Measurements from ENCODE around the gene CBY2. TPM values are rescaled to one million over a fixed set of nuclear protein-coding genes. Genes with fewer than 3 reads are reported as not detected.

The CBY2 gene
- total and polyA plus RNA-seq, 12 donors, result not detected

DNA sequence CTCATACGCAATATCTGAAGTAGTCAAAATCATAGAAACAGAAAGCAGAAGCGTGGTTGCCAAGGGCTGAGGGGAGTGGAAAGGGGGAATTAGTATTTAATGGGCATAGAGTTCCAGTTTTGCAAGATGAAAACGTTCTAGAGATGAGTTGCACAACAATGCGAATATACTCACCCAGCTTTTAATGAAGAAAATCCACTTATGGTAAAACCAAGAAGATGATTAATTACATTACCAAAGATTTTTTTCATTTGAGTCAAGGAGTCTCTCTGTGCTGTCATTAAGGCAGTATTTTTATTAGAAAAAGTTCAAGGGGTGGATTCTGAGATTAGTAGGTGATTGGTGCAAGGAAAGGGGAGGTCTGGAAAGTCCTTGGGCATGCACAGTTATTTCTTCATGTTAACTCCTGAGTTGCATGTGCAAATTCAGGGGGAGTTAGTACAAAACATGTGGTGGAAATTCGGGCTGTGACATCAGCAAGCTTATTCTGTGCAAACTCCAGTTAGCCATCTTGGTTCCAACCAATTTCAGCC, 6.9 kb upstream of the CBY2 start:
- peaks cover 0 to 4% (median 0%) of the 10 kb centered on the region in 7 donors for H3K27me3 ChIP-seq
- DNase-seq, result no peak

DNA sequence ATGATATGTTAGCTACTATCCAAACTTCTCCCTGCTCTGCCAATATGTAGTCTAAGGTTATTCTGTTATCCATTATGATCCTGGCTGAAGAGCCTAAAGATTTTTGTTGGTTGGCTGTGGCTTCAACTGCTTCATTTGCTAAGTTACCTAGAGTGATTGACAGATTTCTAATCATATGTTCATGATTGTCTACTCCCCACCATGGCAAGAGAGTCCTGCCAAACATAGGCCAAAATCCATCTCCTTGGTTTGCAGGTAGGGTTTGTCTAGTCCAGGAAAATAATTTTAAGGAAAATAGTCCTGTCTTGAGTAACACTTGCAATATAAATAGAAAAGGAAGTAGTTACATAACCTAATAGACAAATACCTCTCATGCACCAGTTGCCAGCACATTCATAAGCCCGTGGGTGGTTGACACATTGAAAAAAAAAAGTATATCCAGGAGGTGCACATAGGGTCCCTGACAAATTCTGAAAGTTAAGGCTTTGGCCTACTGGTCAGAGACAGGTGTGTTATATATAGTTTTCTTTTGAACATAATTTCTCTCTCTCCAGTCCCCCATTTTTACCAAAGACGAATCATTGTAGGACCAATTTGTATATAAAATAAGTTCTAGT, 5.4 kb upstream of the CBY2 start:
- TF ChIP-seq, protein P1, sequence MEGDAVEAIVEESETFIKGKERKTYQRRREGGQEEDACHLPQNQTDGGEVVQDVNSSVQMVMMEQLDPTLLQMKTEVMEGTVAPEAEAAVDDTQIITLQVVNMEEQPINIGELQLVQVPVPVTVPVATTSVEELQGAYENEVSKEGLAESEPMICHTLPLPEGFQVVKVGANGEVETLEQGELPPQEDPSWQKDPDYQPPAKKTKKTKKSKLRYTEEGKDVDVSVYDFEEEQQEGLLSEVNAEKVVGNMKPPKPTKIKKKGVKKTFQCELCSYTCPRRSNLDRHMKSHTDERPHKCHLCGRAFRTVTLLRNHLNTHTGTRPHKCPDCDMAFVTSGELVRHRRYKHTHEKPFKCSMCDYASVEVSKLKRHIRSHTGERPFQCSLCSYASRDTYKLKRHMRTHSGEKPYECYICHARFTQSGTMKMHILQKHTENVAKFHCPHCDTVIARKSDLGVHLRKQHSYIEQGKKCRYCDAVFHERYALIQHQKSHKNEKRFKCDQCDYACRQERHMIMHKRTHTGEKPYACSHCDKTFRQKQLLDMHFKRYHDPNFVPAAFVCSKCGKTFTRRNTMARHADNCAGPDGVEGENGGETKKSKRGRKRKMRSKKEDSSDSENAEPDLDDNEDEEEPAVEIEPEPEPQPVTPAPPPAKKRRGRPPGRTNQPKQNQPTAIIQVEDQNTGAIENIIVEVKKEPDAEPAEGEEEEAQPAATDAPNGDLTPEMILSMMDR (IDR thresholded peaks at IDR 0.05), result no peak
- Histone ChIP-seq H3K27ac (no peak overlapping the region), H3K4me1 (peaks cover 0 to 11% (median 0%) of the 10 kb centered on the region in 9 donors), H3K9me3 (peaks cover 0 to 7% (median 0%) of the 10 kb centered on the region in 11 donors), H3K36me3 (no peaks in the 10 kb centered on the region), H3K4me3 (no peak overlapping the region), H3K27me3 (peaks cover 0 to 4% (median 0%) of the 10 kb centered on the region in 7 donors)
- ATAC-seq (no peak), DNase-seq (no peak)
- 70 to 73% methylated on average over 2 of the region's 2 CpGs for WGBS, 2 donors
- intact Hi-C loops (cut with DNase I), result no loop called here

More for the DNA sequence above, 6.9 kb upstream of the CBY2 start:
- Histone ChIP-seq H3K27ac (no peak overlapping the region), H3K36me3 (no peaks in the 10 kb centered on the region), H3K4me1 (peaks cover 0 to 11% (median 0%) of the 10 kb centered on the region in 9 donors), H3K9me3 (peaks cover 0 to 7% (median 0%) of the 10 kb centered on the region in 11 donors), H3K4me3 (no peak overlapping the region)
- no peak for ATAC-seq
- WGBS, 2 donors, result 67 to 74% methylated on average over 5 of the region's 5 CpGs
- TF ChIP-seq, protein P1 (IDR thresholded peaks at IDR 0.05), result no peak
- intact Hi-C loops (cut with DNase I), result no loop called here

DNA sequence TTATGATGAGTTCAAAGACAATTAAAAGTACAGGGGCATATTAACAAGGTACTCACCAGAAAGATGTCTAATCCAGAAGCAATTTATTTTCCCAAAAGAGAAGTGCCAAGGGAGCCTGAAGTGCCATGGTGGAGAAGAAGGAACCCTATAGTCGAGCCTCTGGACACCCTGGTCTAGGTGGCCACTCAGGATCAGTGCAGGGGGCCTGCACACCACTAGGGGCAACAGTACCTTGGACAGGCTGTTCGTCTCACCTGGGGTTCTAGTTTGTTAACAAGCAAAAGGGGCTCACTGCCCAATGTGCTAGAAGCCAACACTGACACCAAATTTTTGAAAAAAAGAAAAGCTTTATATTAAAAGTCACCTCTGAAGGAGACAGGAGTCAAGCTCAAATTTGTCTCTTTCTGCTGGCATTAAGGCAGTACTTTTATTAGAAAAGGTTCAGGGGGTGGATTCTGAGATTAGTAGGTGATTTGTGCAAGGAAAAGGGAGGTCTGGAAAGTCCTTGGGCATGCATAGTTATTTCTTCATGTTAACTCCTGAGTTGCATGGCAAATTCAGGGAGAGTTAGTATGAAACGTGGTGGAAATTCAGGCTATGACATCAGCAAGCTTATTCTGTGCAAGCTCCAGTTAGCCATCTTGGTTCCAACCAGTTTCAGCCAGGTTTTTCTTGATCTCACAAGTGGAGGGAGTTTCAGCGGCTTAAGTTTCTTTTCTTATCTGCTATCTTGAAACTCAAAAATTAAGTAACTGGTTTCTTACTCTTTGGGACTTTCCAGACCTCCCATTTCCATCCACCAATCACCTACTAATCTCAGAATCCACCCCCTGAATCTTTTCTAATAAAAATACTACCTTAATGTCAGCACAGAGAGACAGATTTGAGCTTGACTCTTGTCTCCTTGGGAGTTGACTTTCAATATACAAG, 884 bp upstream of the CBY2 start:
- no peak for ATAC-seq
- DNase-seq, result no peak
- Histone ChIP-seq H3K27ac (no peak overlapping the region), H3K9me3 (no peaks in the 10 kb centered on the region), H3K4me3 (no peak overlapping the region), H3K36me3 (no peaks in the 10 kb centered on the region), H3K27me3 (peaks cover 0 to 18% (median 0%) of the 10 kb centered on the region in 7 donors), H3K4me1 (peaks cover 0 to 4% (median 0%) of the 10 kb centered on the region in 9 donors)
- intact Hi-C loops (cut with DNase I), result no loop called here
- TF ChIP-seq, protein P1 (IDR thresholded peaks at IDR 0.05), result no peak
- 58 to 61% methylated on average over 4 of the region's 4 CpGs for WGBS, 2 donors

DNA sequence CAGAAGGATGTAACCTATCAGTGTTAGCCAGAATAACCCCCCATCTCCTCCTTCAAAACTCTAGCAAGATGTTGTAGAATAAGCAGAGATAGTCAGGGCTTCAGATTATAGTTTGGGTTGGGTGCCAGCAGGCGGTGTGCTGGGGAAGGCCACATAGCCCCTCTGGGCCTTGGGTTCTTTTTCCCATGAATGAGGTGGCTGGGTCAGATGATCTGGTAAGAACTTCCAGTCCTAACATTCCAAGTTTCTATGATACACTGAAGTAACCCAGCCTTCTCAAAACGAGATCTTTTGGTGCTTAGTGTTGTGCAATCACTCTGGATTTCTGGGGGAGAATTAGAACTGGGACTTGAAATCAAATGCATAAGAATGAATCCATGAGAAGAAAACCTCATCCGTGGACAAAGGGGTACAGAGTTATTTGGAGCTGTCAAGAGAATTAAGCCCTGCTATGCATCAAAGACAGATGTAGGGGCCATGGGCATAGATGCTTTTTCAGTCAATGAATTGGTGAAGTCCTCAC, 810 bp downstream of the CBY2 start:
- Histone ChIP-seq H3K36me3 (no peaks in the 10 kb centered on the region), H3K4me1 (no peaks in the 10 kb centered on the region), H3K27ac (no peak overlapping the region), H3K27me3 (peaks cover 0 to 18% (median 0%) of the 10 kb centered on the region in 7 donors), H3K4me3 (no peak overlapping the region), H3K9me3 (no peaks in the 10 kb centered on the region)
- TF ChIP-seq, protein P1 (IDR thresholded peaks at IDR 0.05), result no peak
- intact Hi-C loops (cut with DNase I), result no loop called here
- ATAC-seq (no peak), DNase-seq (no peak)
- 67 to 79% methylated on average over 3 of the region's 3 CpGs for WGBS, 2 donors
